Memory B cell (primary cell): Measurements from ENCODE around the gene CYP2F1.
"Not testable (repeated sequence)": the region's sequence is repeated elsewhere in the genome, so short reads cannot be mapped to it uniquely, and the experiment has no call there.

Experiments
- ATAC-seq: fragments of 150-1000 bp; cut with Tn5 transposase; 2 replicates; pipeline ENCODE4 v1.10.0; 2021; ENCODE audit warnings: low read depth, mild to moderate bottlenecking, moderate library complexity
- DNase-seq, 2 donors: peaks; one replicate each; pipeline ENCODE4 v3.0.0; 2022; ENCODE audit warnings: low spot score in 2 of 2
- H3K27ac Mint-ChIP-seq: one replicate; pipeline ENCODE4 v1.8.0; 2022; ENCODE audit warnings: mild to moderate bottlenecking, moderate library complexity, mixed read lengths
- H3K27me3 Mint-ChIP-seq: one replicate; pipeline ENCODE4 v1.8.0; 2022; ENCODE audit warnings: mixed read lengths
- H3K36me3 Mint-ChIP-seq: one replicate; pipeline ENCODE4 v1.8.0; 2022; ENCODE audit warnings: mild to moderate bottlenecking, mixed read lengths
- H3K4me1 Mint-ChIP-seq: one replicate; pipeline ENCODE4 v1.8.0; 2022; ENCODE audit warnings: mixed read lengths
- H3K4me3 Mint-ChIP-seq: one replicate; pipeline ENCODE4 v1.8.0; 2022; ENCODE audit warnings: mild to moderate bottlenecking, moderate library complexity, mixed read lengths
- H3K9me3 Mint-ChIP-seq: one replicate; pipeline ENCODE4 v1.8.0; 2022; ENCODE audit warnings: mixed read lengths

CYP2F1 gene

GRCh38 chr19:41135390-41136384 lies 21.5 kb downstream of the CYP2F1 start:
- peaks cover 30% of the 10 kb centered on the region for H3K27me3 Mint-ChIP-seq
- peak in 1 of 2 donors; percentile 40 for DNase-seq
- not testable (repeated sequence) for H3K9me3 Mint-ChIP-seq, H3K4me1 Mint-ChIP-seq, H3K36me3 Mint-ChIP-seq, H3K27ac Mint-ChIP-seq
- H3K4me3 Mint-ChIP-seq: peak overlapping the region; percentile 75
- ATAC-seq: peak; percentile 100

DNA sequence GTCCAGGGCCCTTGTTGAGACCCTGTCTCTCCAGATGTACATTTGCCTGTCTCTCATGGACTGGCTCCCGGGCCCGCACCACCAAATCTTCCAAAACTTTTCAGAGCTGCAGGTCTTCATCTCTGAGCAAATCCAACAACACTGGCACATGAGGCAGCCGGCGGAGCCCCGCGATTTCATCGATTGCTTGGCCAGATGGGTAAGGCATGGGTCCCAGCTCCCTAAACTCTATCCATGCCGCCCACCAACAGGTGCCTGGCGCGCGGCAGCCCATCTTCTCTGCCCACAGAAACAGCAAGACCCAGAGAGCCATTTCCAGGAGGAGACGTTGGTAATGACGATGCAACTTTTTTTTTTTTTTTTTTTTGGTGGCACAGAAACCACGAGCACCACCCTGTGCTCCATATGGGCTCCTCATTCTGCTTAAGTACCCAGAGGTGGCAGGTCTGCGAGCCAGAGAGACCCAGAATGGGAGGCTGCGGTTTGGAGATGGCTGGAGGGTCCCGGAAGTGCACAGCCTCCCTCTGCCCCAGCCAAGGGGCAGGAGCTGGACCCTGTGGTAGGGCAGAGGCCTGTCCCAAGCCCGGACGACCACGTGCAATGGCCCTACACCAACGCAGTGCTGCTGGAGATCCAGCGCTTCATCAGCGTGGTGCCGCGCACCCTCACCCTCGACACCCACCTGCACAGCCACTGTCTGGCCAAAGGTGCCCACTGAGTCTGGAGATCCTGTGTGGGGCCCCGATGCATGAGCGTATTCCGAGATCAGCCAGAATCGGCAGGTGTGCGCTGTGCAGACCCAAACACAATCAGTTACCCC lies 22.6 kb downstream of the CYP2F1 start:
- Mint-ChIP-seq H3K36me3 (peaks cover 3% of the 10 kb centered on the region), H3K27me3 (peaks cover 23% of the 10 kb centered on the region), H3K4me1 (peaks cover 4% of the 10 kb centered on the region), H3K27ac (no peak overlapping the region), H3K9me3 (no peaks in the 10 kb centered on the region), H3K4me3 (no peak overlapping the region)
- DNase-seq (no peak), ATAC-seq (no peak)

- no peaks in the 10 kb centered on the region for H3K4me1 Mint-ChIP-seq
- DNase-seq (peak; percentile 71 to 72), ATAC-seq (peak; percentile 92)
- H3K36me3 Mint-ChIP-seq: no peaks in the 10 kb centered on the region
- no peaks in the 10 kb centered on the region for H3K9me3 Mint-ChIP-seq
- no peaks in the 10 kb centered on the region for H3K27me3 Mint-ChIP-seq
- no peak overlapping the region for H3K4me3 Mint-ChIP-seq
- no peak overlapping the region for H3K27ac Mint-ChIP-seq
These were observed 30.2 kb downstream of the CYP2F1 start for GRCh38 chr19:41144403-41144802.

GRCh38 chr19:41149831-41150230 lies 35.6 kb downstream of the CYP2F1 start:
- DNase-seq: no peak
- Mint-ChIP-seq H3K4me1 (no peaks in the 10 kb centered on the region), H3K36me3 (no peaks in the 10 kb centered on the region), H3K27me3 (no peaks in the 10 kb centered on the region), H3K27ac (no peak overlapping the region), H3K9me3 (no peaks in the 10 kb centered on the region), H3K4me3 (no peak overlapping the region)
- no peak for ATAC-seq

- not testable (repeated sequence) for H3K9me3 Mint-ChIP-seq, DNase-seq, H3K27me3 Mint-ChIP-seq, H3K36me3 Mint-ChIP-seq, ATAC-seq, H3K4me1 Mint-ChIP-seq, H3K4me3 Mint-ChIP-seq, H3K27ac Mint-ChIP-seq
These were observed 36.8 kb downstream of the CYP2F1 start for GRCh38 chr19:41150986-41151385.

DNA sequence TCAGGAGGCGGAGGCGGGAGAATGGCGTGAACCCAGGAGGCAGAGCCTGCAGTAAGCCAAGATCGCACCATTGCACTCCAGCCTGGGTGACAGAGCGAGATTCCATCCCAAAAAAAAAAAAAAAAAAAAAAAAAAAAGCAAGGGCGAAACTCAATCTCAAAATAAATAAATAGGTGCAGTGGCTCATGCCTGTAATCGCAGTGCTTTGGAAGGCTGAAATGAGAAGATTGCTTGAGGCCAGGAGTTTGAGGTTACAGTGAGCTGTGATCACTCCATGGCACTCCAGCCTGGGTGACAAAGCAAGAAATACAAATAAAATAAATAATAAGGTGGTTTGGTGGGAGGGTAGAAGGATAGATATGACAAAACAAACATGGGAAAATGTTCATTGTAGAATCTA lies 39.8 kb downstream of the CYP2F1 start:
- Mint-ChIP-seq H3K9me3 (peaks cover 3% of the 10 kb centered on the region), H3K36me3 (no peaks in the 10 kb centered on the region), H3K27me3 (no peaks in the 10 kb centered on the region), H3K27ac (no peak overlapping the region), H3K4me3 (no peak overlapping the region), H3K4me1 (no peaks in the 10 kb centered on the region)
- no peak for DNase-seq
- ATAC-seq: no peak

DNA sequence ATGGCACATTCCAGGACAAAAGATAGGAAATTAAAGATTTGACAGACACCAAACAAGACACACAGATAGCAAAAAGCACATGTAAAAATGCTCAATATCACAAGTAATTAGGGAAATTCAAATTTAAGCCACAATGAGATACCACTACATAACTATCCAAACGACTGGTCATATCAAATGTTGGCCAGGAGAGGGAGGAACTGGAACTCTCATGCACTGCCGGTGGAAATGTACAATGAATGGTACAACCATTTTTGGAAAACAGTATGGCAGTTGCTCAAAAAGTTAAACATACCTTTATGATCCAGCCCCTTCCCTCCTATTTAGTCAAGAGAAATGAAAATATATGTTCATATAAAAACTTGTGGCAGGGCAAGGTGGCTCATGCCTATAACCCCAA lies 42.0 kb downstream of the CYP2F1 start:
- ATAC-seq: no peak
- H3K27ac Mint-ChIP-seq: no peak overlapping the region
- peaks cover 3% of the 10 kb centered on the region for H3K9me3 Mint-ChIP-seq
- no peaks in the 10 kb centered on the region for H3K4me1 Mint-ChIP-seq
- no peak overlapping the region for H3K4me3 Mint-ChIP-seq
- H3K27me3 Mint-ChIP-seq: no peaks in the 10 kb centered on the region
- H3K36me3 Mint-ChIP-seq: no peaks in the 10 kb centered on the region
- DNase-seq: no peak

- Mint-ChIP-seq H3K4me3 (no peak overlapping the region), H3K27me3 (no peaks in the 10 kb centered on the region), H3K4me1 (no peaks in the 10 kb centered on the region), H3K9me3 (peaks cover 3% of the 10 kb centered on the region), H3K36me3 (no peaks in the 10 kb centered on the region), H3K27ac (no peak overlapping the region)
- no peak for ATAC-seq
- DNase-seq: no peak
These were observed 45.6 kb downstream of the CYP2F1 start for GRCh38 chr19:41159881-41160280.

GRCh38 chr19:41161903-41162302 lies 47.7 kb downstream of the CYP2F1 start:
- H3K4me1 Mint-ChIP-seq: no peaks in the 10 kb centered on the region
- H3K9me3 Mint-ChIP-seq: peaks cover 2% of the 10 kb centered on the region
- DNase-seq (no peak), ATAC-seq (no peak)
- no peaks in the 10 kb centered on the region for H3K36me3 Mint-ChIP-seq
- no peaks in the 10 kb centered on the region for H3K27me3 Mint-ChIP-seq
- H3K27ac Mint-ChIP-seq: no peak overlapping the region
- no peak overlapping the region for H3K4me3 Mint-ChIP-seq

DNA sequence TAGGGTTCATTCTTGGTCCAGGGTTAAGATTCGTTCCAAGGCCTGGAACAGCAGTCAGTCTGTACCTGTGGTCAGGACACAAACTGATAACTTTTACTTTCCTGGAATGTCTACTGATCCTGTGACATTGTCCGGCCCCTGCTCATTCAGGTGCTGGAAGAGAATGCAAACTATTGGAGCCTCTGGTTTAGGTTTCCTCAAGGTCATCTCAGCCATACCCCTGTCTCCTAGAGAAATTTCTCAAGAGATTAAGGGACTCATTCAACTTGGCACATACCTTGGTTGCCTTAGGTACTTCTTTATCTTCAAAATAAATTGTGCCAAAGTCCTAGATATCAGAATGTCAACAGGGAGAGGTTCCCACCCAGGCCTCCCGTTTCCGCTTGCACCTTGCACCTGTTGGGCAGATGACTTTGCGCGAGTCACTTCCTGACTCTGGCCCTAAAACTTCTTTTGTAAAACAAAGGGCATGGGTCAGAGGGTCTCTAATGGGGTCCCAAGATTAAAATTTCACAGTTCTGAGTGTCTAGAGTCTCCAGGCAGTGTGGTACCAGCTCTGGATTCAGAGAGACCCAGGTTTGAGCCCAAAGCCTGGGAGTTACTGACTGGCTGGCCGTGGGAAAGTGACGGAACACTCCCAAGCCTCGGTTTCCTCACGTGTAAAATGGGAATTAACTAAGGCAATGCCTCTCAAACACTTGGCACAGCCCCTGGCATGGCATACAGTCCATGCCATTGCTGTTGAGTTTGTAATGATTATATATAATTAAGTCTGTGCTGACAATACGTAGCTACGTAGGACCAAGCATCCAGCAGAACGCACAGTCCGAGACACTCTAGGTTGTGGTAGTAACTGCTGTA lies 52.9 kb downstream of the CYP2F1 start:
- H3K27ac Mint-ChIP-seq: no peak overlapping the region
- H3K4me1 Mint-ChIP-seq: no peaks in the 10 kb centered on the region
- no peak overlapping the region for H3K4me3 Mint-ChIP-seq

DNA sequence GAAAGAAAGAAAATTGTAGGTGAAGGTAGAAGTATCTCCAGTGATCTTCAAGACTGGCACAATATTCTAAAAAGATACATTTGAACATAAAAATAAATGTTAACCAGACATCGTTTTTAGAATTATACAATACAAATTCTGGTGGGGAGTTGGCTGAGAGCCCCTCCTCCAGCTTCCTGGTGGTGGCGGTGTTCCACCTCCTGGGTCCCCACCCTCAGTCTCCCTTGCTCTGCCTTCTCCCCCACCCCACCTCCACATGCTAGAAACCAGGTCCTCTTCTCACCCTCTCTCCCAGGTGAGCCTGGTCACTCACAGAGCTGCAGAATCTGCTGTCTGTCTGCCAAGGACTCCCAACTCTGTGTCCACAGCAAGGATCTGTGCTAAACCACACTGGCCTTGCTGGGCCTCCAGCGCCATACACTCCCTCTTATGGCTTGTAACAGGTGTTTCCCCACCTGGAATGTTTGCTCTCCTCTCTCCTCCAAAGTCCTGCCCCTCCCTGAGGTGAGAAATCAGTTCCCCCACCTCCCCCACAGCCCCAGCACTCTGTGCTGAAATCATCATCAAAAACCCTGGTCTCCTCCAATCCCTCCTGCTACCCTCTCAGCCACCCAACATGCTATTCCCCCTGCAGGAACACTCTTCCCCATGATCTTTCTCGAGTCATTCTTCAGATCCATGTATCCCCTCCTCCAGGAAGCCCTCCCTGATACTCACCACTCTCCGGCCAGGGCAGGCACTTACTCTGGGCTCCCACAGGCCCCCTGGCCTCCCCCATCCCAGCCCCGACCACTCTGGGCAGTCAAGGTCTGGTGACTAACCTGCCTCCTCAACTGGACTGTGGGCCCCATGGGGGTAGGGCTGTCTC lies 58.3 kb downstream of the CYP2F1 start:
- H3K27ac Mint-ChIP-seq: no peak overlapping the region
- no peaks in the 10 kb centered on the region for H3K36me3 Mint-ChIP-seq
- H3K4me1 Mint-ChIP-seq: peaks cover 6% of the 10 kb centered on the region
- no peaks in the 10 kb centered on the region for H3K9me3 Mint-ChIP-seq
- ATAC-seq (no peak), DNase-seq (no peak)
- no peak overlapping the region for H3K4me3 Mint-ChIP-seq
- peaks cover 10% of the 10 kb centered on the region for H3K27me3 Mint-ChIP-seq

More for the DNA sequence above, 52.9 kb downstream of the CYP2F1 start:
- DNase-seq (no peak), ATAC-seq (no peak)
- peaks cover 5% of the 10 kb centered on the region for H3K27me3 Mint-ChIP-seq
- no peaks in the 10 kb centered on the region for H3K36me3 Mint-ChIP-seq
- no peaks in the 10 kb centered on the region for H3K9me3 Mint-ChIP-seq

DNA sequence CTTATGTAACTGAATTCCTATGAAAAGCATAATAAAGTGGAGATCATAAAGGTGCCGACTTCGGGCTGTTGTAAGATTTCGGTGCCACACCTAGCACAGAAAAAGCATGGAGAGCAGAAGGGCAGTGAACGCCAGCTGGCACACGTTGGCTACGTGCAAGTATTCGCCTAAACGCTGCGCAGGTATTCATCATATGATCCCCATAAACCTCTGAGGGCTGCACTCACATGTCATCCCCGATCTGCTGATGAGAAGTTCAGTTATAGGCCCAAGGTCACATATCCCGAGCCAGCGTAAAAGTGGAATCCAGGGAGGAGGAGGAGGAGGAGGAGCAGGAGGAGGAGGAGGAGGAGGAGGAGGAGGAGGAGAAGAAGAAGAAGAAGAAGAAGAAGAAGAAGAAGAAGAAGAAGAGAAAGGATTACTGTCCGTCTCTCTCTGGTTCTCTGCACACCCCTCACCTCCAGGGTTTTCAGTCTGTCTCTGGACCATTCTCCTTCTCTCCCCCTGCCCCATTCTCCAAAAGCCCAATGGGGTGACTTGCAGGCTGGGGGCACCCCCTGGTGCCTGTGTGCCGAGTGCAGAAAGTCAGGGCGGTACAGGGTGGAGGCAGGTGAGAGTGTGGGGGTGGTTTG lies 60.2 kb downstream of the CYP2F1 start:
- H3K27ac Mint-ChIP-seq: no peak overlapping the region
- H3K4me1 Mint-ChIP-seq: peaks cover 6% of the 10 kb centered on the region
- no peaks in the 10 kb centered on the region for H3K9me3 Mint-ChIP-seq
- H3K4me3 Mint-ChIP-seq: no peak overlapping the region
- ATAC-seq: no peak
- H3K27me3 Mint-ChIP-seq: peaks cover 5% of the 10 kb centered on the region
- no peaks in the 10 kb centered on the region for H3K36me3 Mint-ChIP-seq
- DNase-seq: no peak
